ENCODE data around the gene RAB3B. TPM values are rescaled to one million over a fixed set of nuclear protein-coding genes. Genes with fewer than 3 reads are reported as not detected.

RAB3B gene, protein sequence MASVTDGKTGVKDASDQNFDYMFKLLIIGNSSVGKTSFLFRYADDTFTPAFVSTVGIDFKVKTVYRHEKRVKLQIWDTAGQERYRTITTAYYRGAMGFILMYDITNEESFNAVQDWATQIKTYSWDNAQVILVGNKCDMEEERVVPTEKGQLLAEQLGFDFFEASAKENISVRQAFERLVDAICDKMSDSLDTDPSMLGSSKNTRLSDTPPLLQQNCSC
- 6.0 to 12.8 TPM (median 7.0 TPM) in 5 replicates for total RNA-seq (2022; extraction: Qiagen RNA extraction; ENCODE audit: low read depth)

DNA sequence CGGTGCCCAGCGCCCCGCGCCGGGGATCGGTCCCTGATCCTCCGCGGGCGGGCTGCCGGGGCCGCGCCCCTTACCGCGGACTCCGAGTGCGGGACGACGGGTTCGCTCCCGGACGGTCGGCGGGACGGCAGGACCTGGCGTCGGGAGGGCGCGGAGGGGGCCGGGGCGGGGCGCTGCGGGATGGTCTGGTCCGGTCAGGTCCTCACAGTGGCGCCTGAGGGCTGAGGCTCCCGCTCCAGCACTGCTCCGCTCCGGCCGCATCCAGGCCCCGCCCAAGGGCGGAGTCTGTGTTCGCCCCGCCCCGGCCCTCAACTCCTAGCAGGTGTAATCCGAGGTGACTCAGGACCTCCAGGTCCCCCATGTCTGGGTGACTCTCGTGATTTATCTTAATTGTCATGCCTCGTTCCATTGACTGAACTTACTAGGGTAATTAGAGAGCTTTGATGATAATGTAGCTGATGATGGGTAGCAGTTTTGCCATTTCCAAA is at the start of gene RAB3B:
Gene RAB3B (minus strand): TSS at position 223 of the 488 bp plus-strand sequence. CDS start 13,583 bp downstream, outside the sequence.

DNA sequence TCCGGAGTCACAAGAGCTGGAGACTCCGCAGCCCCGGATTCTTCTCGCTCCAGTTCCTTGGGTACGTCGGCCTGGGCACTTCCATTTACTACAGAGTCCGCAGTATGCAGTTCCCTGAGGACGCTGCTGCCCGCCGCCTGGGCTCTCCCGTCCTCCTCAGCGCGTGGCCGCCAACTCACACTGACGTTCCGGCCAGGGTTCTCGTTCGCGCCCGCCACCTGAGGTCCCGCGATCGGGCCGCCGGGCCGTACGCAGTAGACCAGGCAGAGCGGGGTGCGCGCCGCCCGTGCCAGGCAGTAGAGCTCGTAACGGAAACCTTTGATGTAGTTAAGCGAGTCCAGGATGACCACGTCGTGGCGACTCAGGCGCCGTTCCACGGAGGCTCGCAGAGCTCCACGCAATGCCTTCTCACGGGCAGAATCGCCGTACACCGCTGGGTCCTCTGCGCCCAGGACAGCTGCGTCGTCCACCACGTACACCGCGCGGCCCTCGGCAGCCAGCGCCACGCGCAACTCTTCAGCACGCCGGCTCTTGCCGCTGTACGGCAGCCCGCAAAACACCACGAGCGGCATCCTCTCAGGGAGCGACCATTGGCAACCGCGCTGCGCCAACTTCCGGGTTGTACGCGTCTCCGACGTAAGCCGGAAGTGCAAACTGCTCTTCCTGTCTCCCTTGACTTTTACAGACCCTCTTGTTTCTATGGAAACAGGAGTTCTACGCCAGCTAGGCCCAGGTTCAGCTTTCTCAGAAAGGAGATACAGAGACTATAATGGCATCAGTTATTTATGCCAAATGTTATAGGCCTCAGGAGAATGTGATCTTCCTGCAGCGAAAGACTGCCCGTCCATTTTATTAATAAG is 42.9 kb upstream of the RAB3B start, which contains the start of gene KTI12:
Gene KTI12 (minus strand): TSS at position 621 of the 860 bp plus-strand sequence. CDS start 49 bp downstream, at position 572.

DNA sequence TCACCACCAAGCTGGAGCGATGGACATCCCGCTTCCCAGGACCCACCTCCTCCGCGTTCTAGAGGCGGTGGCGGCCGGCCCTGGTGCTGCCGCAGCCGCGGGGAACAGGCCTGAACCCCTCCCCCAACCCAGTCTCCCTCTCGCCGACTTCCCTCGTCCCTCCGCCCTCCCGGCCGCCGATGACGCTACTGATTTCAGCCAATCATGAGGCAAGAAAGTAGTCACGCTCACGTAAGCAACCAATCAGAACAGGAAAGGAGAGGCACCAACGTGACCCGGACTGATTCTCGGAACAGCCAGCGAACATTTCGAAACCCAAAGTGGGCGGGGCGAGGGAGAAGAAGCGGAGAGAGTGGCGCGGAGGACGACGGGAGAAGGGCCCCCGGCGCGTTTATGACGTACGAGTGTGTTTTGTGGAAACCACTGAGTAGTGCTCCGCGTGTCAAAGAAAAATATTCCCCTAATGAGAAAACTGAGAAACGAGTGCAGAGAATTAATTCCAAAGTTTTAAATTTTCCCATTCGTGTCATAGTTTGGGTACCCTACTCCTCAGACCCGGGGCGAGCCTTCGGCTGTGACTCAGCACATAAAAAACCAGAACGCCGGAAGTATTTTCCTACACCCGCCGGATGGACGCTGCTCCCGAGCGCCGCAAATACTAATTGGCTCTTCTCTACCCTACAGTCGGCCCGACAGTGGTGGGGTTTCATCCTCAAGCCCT is 111.7 kb downstream of the RAB3B start, which contains the start of gene NRDC:
Gene NRDC (minus strand): TSS at position 112 of the 721 bp plus-strand sequence. CDS start 112 bp downstream, outside the sequence.

Other genes starting within 250 kb of the RAB3B start
- gene NRDC, start 112.0 kb downstream of the RAB3B start, total RNA-seq (2022; extraction: Qiagen RNA extraction; ENCODE audit: low read depth): 80.4 to 83.7 TPM (median 81.7 TPM) in 5 replicates
- 15.0 to 18.8 TPM (median 17.8 TPM) in 5 replicates for gene KTI12, start 43.1 kb upstream of the RAB3B start, total RNA-seq (2022; extraction: Qiagen RNA extraction; ENCODE audit: low read depth)
- 34.0 to 44.2 TPM (median 38.2 TPM) in 5 replicates for gene TXNDC12, start 64.5 kb upstream of the RAB3B start, total RNA-seq (2022; extraction: Qiagen RNA extraction; ENCODE audit: low read depth)
- gene BTF3L4, start 65.6 kb upstream of the RAB3B start, total RNA-seq (2022; extraction: Qiagen RNA extraction; ENCODE audit: low read depth): 29.4 to 45.1 TPM (median 31.8 TPM) in 5 replicates
- gene ZFYVE9, start 151.4 kb upstream of the RAB3B start, total RNA-seq (2022; extraction: Qiagen RNA extraction; ENCODE audit: low read depth): 6.9 to 10.4 TPM (median 7.8 TPM) in 5 replicates

All from A549 treated with CpdA at 1 μM for 4 hours (cell line).